HUDEP-2 (cell line): ENCODE data around the gene ELL.

Source experiments
- DNase-seq, 76 experiments: peaks; one replicate each; lab custom pipeline; 2025; ENCODE audit not compliant: unreplicated experiment in 76 of 76; lab: John Stamatoyannopoulos, UW

Gene ELL

DNA sequence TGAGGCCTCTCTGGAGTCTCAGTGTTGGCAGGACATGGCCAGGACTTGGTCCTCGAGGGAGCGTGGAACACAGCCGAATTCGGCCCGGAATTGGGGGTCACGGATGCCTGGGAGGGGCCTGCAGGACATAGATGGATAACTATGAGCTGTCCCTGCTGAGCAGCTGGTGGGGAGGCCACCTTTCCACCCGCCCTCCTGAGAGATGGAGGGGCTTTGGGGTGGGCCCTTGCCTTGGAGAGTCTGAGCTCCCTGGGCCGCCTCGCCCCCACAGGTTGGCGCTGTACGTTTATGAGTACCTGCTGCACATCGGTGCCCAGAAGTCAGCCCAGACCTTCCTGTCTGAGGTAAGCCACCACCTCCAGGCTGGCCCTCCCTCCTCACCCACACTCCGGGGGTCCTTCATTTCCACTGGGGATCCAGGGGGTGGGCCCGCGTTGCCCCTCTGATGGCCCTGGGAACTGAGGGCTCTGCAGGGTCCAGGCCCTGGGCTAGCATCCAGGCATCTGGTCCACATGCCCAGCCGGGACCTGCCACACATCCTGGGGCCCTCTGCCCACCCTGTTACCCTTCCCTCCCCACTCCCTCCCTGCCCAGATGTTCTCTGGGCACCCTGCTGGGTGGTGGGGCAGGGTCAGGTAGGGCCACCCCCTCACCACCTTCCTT, 94.7 kb downstream of the ELL start:
- DNase-seq: no peak

- no peak for DNase-seq
These were observed 95.5 kb downstream of the ELL start for GRCh38 chr19:18426416-18426767.

DNA sequence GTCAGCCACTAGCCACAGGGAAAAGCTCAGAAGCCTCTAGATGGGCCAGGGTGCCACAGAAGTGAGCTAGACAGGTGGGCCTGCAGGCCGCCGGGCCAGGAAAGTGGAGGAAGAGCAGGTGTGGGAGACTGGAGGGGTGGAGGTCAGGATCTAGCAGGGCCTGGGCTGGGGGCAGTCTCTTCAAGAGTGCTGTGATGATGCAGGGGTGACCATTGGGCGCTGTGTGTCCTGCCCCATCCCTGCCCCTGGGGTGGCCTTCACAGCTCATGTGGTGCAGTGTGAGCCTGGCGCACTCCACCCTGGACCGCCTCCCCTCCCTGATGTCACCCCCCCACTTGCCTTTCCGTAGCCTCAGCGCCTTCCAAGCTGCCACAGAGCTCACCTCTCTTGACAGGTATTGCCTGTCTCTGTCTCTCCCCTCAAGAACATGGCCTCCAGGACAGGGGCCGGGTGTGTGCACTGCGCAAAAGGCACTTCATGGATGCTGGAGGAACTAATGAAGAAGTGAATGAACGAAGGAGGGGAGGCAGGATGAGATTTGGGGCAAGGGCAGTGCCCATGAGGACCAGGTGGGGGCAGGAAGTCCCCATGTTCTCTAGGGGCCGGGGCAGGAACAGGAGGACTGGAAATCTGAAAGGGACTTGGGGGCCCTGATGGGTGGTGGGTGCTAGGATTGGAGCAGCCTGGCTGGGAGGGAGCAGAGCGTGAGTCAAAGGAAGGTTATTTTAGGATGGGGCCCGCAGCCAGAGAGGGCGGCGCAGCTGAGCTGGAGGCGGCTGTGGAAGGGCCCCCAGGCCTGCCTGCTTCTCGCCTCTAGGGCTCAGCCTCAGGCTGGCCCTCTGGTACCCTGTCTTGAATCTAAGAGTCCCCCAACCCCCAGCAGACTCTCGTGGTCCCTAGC, 96.1 kb downstream of the ELL start:
- no peak for DNase-seq

- DNase-seq: no peak
These were observed 96.9 kb downstream of the ELL start for GRCh38 chr19:18424890-18425514.

GRCh38 chr19:18424122-18424889, 97.6 kb downstream of the ELL start:
- no peak for DNase-seq

DNA sequence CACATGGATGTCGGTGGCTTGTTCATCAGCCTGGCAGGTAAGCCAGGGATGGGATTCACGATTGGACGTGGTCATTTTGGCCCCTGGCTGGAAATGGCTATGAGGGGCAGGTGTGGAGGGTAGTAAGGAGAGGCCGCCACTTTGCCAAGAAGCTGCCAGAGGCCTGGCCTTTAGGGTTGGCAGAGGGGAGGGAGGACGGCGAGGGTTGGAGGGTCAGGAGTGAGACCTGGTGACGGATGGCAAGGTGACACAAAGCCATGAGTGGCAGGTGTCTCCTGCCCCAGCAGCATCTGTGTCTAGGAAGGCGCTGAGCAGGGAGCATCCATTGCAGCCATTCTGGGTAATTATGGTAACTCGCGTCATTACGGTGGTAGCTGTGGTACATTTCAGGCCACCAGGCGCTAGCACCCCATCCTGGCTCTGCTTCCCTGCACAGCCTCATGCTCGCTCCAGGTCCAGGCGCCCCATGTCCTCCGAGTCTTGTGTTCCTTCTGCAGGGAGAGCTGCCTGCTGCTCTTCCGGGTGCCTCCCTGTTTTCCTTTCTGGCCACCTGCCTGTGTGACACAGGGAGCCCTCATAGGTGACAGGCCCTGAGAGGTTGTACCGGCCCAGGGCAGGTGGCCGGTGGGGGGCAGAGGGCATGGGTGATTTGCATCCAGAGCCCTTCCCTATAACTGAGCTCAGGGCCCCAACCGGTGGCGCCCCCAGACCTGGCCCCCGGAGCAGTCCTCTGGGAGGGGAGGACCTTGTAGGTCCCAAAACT, 98.4 kb downstream of the ELL start:
- DNase-seq: no peak

- DNase-seq: no peak
These were observed 99.2 kb downstream of the ELL start for GRCh38 chr19:18422530-18423191.

DNA sequence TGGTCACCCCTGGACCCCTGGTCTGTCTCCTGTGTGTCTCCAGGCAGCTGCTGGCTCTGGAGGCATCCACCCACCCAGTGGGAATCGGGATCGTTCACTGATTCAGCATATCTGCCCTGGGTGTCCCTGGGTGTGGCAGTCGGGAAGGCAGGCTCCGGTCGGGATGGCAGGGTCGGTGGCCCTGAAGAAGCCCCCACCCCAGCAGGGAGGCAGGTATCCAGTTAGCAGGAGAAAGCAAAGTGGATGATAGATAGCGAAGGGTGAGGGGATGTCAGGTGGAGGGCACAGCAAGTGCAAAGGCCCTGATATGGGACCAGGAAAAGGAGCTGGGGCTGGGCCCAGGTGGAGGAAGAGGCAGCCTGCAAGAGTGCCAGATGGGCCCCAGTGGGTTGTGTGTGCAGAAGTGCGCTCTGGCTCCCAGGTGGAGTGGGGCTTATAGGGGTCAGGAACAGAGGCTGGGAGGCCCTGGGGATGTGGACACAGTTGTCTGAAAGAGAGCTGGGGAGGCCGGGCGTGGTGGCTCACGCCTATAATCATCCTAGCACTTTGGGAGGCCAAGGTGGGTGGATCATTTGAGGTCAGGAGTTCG, 100.4 kb downstream of the ELL start:
- no peak for DNase-seq

- DNase-seq: no peak
These were observed 100.9 kb downstream of the ELL start for GRCh38 chr19:18420930-18421329.

DNA sequence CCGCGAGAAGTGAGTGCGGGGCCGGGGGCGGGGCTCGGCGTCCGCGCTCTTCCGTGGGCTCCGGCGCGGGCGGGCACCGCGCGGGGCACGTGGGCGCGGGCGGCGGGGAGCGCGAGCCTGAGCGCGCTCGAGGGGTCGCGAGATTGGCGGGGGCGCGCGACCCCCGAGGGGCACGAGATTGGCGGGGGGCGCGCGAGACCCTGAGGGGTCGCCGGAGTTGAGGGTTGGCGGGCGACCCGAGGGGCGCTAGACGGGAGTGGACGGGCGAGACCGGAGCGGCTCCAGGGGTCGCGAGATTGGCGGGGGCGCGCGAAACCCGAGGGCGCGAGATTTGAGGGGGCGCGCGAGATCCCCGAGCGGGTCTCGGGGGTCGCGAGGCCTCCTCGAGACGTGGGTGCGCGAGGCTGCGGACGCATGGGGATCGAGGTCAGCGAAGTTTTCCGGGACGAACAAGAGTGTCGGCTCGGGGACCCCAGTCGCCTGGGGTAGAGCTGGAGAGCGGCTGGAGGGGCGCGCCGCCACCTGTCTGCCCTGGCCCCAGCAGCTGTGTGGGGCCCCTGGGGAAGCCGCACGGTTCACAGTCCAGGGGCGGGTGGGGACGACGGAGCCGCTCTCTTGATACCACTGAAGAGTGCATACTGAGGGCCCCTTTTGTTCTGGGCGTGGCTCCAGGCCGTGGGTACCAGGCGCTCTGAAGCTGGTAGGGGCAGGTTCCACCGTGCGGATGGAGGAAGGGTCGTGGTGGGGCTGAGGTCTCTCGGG, 102.0 kb downstream of the ELL start:
- peak in 54 of 76 experiments; percentile 22 to 73 (median 53) for DNase-seq

DNA sequence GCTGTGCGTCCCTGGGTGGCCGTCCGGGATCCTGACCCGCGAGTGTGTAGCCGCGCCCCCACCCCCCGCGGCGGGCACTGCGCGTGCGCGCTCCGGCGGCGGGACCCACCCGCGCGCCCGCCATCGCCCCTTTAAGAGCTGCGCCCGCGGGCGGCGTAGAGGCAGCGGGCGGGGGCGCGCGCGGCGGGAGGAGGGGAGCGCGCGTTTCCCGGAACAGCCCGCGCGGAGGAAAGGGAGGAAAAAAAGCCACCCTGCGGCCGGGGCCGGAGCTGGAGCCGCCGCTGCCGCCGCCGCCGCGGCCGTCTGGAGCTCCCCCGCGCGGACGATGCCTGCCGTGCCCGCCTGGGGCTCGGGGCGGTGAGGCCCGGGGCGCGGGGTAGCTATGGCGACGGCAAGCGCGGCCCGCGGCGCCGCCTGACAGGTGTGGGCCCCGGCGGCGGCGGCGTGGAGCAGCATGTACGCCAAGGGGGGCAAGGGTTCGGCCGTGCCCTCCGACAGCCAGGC, 102.6 kb downstream of the ELL start, which contains the start of gene SSBP4:
SSBP4 (plus strand) TSS at position 204 of the 504 bp plus-strand sequence; CDS start at position 455, 251 bp downstream.
- DNase-seq: peak in 69 of 76 experiments; percentile 39 to 90 (median 78)

DNA sequence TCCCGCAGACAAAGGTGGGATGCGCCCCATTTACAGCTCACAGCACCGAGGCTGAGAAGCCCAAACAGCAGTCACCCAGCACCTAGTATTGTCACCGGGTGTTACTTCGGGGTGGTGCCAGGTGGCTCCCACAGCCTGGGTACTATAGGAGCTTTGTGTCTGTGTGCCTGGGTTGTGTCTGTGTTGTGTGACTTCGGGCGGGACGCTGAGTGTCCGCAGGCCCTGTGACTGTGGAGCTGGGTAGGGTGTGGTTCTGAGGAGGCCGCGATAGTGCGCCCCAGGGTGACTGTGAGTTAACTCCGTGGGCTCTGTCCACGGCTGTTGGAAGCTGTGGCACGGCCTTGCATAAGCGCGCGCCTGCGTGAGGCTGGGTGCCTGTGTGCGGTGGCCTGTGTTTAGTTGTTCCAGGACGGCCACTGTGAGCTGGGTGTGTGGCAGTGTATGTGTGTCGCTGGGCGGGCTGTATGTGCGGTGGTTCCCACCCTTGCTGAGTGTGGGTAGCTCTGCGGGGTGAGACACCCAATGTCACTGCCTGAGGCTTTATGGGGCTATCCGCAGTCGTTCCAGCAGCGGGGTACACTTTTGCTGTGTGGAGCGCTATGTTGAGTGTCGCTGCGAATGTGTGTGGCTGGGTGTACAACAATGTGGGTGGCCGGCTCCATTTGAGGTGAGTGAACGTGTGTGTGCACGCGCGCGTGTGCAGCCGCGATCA, 103.2 kb downstream of the ELL start:
- peak in 58 of 76 experiments; percentile 39 to 98 (median 69) for DNase-seq

DNA sequence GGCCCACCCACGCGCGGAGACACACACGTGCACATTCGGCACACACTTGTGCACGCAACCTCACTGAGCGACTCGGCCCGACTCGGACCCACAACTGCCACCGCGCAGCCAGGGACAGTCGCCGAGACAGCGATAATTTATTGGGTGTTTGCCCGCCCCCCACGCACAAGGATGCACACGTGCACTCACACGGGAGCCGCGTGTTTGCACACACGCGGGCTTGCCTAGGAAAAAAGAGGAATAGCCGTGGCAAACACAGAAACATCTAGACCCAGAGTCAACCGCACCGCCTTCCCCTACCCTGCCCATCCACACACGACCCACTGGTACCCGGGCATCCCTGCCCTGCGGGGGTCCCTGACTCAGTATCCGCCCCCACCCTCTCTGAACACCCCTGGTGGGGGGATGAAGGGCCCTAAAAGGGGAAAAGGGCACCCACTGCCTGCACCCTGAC, 103.8 kb downstream of the ELL start:
- DNase-seq: peak in 25 of 76 experiments; percentile 30 to 73 (median 57)

- DNase-seq: peak in 71 of 76 experiments; percentile 50 to 98 (median 84)
These were observed 104.4 kb downstream of the ELL start for GRCh38 chr19:18417250-18418028.

DNA sequence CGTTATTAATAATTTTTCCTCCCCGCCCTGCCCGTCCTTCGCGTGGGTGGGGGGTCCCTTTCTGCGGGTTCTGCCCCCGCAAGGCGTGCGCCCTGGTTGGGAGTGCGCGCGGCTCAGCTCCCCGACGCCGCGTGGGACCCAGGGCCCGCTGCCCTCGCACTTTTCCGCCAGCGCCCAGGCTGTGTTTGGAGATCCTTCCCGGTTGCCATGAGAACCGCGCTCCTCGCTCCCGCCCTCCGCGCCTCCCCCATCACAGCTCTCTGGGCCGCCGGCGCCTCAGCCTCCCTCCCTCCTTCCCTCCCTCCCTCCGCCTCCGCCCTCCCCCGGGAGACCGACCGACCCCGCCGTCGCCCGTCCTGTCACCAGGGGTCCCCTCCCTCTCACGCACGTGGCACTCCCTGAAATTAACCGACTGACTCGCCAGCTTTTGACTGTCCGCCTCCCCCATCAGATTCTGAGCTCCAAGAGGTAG, 105.1 kb downstream of the ELL start:
- peak in 74 of 76 experiments; percentile 71 to 98 (median 94) for DNase-seq

DNA sequence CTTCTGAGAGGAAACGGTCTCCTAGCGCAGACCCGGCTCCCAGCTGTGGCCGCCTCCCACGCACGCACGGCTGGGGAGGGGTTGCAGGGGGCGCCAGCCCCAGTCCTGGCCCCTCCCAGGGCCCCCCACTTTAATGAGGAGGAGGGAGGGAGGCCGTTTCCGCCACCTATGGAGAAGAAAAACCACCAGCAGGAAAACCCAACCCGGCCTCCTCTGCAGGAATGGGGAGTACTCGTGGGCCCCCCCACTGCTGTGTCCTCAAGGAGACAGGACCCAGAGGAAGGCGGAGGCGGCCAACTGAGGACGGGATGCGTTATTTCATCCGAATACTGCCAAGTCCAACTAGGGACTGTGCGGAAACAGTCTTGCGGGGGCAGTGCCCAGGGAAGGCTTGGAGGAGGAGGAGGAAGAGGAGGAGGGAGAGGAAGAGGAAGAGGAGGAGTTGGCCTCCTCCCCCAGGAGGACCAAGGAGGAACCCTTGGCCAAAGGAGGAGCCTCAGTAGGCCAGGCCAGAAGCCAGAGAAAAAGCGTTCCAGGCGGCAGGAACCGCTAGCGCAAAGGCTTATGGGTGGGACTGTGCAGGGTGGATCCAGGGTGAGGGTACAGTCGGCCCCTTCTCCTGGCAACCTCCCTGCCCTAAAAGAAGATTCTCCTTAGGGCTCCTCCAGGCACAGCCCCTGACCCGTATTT, 106.5 kb downstream of the ELL start:
- peak in 71 of 76 experiments; percentile 32 to 89 (median 73) for DNase-seq
